Measurements from ENCODE around the gene RAB7B.

DNA sequence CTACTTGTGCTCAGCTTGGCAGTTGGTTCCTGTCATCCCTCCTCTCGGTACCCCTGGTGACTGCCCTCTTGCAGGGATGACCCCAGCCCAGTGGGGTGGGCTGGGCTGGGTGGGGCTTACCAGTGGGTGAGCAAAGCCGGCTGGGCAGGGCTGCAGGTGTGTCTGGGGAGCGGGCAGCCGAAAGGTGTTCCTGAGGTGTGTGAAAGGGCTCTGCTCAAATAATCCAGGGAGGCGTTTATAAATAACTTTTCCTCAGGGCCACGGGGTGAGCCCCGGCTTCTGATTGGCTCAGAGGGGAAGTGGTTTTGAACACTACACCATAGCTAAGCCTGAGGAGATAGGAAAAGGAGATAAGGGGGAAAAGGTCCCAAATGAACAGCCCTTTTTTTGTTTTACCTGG lies 60.0 kb downstream of the RAB7B start, which contains the start of gene SLC26A9:
- TF ChIP-seq, protein P1, sequence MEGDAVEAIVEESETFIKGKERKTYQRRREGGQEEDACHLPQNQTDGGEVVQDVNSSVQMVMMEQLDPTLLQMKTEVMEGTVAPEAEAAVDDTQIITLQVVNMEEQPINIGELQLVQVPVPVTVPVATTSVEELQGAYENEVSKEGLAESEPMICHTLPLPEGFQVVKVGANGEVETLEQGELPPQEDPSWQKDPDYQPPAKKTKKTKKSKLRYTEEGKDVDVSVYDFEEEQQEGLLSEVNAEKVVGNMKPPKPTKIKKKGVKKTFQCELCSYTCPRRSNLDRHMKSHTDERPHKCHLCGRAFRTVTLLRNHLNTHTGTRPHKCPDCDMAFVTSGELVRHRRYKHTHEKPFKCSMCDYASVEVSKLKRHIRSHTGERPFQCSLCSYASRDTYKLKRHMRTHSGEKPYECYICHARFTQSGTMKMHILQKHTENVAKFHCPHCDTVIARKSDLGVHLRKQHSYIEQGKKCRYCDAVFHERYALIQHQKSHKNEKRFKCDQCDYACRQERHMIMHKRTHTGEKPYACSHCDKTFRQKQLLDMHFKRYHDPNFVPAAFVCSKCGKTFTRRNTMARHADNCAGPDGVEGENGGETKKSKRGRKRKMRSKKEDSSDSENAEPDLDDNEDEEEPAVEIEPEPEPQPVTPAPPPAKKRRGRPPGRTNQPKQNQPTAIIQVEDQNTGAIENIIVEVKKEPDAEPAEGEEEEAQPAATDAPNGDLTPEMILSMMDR (IDR thresholded peaks at IDR 0.05; ENCODE audit: low read length), result no peak
- TF ChIP-seq EZH2phosphoT487 (IDR thresholded peaks at IDR 0.05; ENCODE audit: low read length) (no peak), EZH2 (optimal IDR thresholded peaks at IDR 0.05; ENCODE audit: low read depth, low read length) (no peak)

Data from MM.1S (cell line).